Upper lobe of right lung (tissue), 1 donor: ENCODE data around the gene RPS24. TPM values are rescaled to one million over a fixed set of nuclear protein-coding genes. Genes with fewer than 3 reads are reported as not detected.

ENCODE experiments used
- ATAC-seq: fragments of 200-7000 bp; cut with Tn5 transposase; one replicate; pipeline ENCODE4 v1.9.1; 2020; ENCODE audit warnings: mild to moderate bottlenecking, moderate library complexity
- DNase-seq: peaks from one replicate; pipeline ENCODE4 v3.0.0-alpha.2; 2020
- H3K27ac ChIP-seq: fragments of 200-600 bp; one replicate; pipeline ENCODE4 v1.8.0; 2022
- H3K27me3 ChIP-seq: fragments of 200-600 bp; one replicate; pipeline ENCODE4 v1.8.0; 2022; ENCODE audit warnings: mild to moderate bottlenecking
- H3K36me3 ChIP-seq: fragments of 200-600 bp; one replicate; pipeline ENCODE4 v1.8.0; 2022
- H3K4me1 ChIP-seq: fragments of 200-600 bp; one replicate; pipeline ENCODE4 v1.8.0; 2022
- H3K4me3 ChIP-seq: fragments of 200-600 bp; one replicate; pipeline ENCODE4 v1.8.0; 2022; ENCODE audit warnings: mild to moderate bottlenecking
- H3K9me3 ChIP-seq: fragments of 200-600 bp; one replicate; pipeline ENCODE4 v1.8.0; 2022
- intact Hi-C: fragments of 100-400 bp; cut with DNase I; formaldehyde crosslinking; loops from one replicate; pipeline ENCODE4 v1.11.0; 2022
- total RNA-seq: library from RNA; stranded (reverse); fragmentation: NEBNext Ultra II Directional; extraction: Animal tissue kit (Norgen Biotek cat#: 25700); gene quantifications from one replicate; pipeline ENCODE4 v1.2.1, GENCODE V29; 2021
- TF ChIP-seq, protein P1 (sequence below): fragments of 200-600 bp; IDR thresholded peaks from one replicate; pipeline ENCODE4 v1.8.0; 2022; ENCODE audit warnings: antibody characterized with exemption
- donor health status: DM: no; HTN: yes; CAD: no; lungs with severe emphysema.

Gene RPS24
- total RNA-seq, 1 donor from 2014 or later = 1,039 TPM

DNA sequence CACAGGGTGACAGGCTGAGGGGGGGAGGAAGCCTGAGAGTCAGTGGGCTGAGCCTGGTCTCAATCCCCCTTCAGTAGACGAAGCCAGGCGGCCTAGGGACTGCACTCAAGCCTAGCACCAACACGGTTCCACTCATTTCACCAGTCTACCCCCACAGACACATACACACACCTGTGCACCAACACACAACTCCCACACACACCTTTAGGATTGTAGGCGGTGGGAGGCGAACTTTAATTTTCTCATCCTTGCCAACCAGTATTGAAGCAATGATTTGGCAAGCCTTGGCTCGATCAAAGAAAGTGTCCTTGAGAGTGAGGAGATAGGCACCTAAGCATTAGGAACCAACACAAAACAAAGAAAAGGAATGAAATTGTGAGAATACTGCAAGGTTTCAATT, 24.0 kb upstream of the RPS24 start:
- H3K36me3 ChIP-seq = peaks cover 98% of the 10 kb centered on the region

DNA sequence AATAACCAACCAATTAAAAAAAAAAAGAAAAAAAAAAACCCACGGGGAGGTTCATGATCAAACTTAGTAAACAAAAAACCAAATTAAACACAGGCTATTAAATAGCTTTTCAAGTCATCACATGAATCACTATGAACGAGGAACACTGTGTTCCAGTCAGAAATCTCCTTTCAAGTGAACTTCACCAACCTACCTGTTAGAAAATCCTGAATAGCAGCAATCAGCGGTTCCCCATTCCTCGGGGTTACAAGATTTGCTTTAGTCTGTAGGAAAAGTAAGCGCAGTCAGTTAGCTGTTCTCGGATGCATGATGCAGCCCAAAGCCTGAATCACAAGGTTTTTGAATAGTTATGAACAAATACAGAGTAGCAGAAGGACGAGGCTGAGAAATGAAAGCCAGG, 23.4 kb upstream of the RPS24 start:
- no peaks in the 10 kb centered on the region for H3K9me3 ChIP-seq
- H3K27me3 ChIP-seq = no peaks in the 10 kb centered on the region
- no peak overlapping the region for H3K4me3 ChIP-seq
- no peaks in the 10 kb centered on the region for H3K4me1 ChIP-seq
- intact Hi-C loops = no loop called here
- TF ChIP-seq, protein P1, sequence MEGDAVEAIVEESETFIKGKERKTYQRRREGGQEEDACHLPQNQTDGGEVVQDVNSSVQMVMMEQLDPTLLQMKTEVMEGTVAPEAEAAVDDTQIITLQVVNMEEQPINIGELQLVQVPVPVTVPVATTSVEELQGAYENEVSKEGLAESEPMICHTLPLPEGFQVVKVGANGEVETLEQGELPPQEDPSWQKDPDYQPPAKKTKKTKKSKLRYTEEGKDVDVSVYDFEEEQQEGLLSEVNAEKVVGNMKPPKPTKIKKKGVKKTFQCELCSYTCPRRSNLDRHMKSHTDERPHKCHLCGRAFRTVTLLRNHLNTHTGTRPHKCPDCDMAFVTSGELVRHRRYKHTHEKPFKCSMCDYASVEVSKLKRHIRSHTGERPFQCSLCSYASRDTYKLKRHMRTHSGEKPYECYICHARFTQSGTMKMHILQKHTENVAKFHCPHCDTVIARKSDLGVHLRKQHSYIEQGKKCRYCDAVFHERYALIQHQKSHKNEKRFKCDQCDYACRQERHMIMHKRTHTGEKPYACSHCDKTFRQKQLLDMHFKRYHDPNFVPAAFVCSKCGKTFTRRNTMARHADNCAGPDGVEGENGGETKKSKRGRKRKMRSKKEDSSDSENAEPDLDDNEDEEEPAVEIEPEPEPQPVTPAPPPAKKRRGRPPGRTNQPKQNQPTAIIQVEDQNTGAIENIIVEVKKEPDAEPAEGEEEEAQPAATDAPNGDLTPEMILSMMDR = no peak
- no peak for DNase-seq
- H3K27ac ChIP-seq = no peak overlapping the region
- peaks cover 98% of the 10 kb centered on the region for H3K36me3 ChIP-seq
- ATAC-seq = no peak

More for the DNA sequence above, 24.0 kb upstream of the RPS24 start:
- intact Hi-C loops = no loop called here
- ATAC-seq = no peak
- DNase-seq = no peak
- Histone ChIP-seq H3K27me3 (no peaks in the 10 kb centered on the region), H3K9me3 (no peaks in the 10 kb centered on the region), H3K4me3 (no peak overlapping the region), H3K27ac (no peak overlapping the region), H3K4me1 (no peaks in the 10 kb centered on the region)
- TF ChIP-seq, protein P1 = no peak

DNA sequence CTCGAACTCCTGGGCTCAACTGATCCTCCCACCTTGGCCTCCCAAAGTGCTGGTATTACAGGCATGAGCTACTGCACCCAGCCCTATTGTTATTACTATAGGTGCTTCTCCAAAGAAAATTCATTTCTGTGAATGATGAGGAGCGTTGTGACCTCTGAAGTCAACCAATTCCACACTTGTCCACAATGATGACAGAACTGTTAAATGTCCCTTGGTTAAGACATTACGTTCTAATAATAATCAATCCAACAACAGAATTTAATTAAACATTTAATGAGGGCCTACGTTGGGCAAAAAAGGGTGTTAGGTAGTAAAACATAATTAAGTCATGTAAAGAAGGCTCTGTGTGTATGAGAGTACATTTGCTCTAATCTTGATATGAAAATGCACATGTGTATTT, 22.6 kb upstream of the RPS24 start:
- Histone ChIP-seq H3K36me3 (peaks cover 98% of the 10 kb centered on the region), H3K9me3 (no peaks in the 10 kb centered on the region), H3K4me3 (no peak overlapping the region), H3K27ac (no peak overlapping the region), H3K4me1 (no peaks in the 10 kb centered on the region), H3K27me3 (no peaks in the 10 kb centered on the region)
- ATAC-seq = no peak
- TF ChIP-seq, protein P1 = no peak
- intact Hi-C loops = no loop called here
- no peak for DNase-seq

DNA sequence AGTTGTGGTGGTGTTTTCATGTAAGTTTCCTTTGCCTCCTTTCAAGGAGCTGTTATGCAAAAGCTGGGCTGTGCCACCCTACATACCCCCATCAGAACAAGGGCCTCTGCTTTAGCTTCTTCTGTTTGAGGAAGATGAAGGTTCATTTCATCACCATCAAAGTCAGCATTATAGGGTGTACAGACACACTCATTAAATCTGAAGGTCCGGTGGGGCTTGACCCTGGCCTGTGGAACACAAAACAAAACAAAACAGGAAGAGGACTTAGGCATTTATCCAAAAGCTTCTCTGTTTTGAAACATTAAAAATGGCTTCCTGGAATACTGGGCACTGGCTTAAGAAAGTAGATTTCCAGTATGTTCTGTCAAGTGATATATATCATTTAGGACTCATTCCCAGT, 20.1 kb upstream of the RPS24 start:
- Histone ChIP-seq H3K36me3 (peaks cover 99% of the 10 kb centered on the region), H3K4me1 (no peaks in the 10 kb centered on the region), H3K27ac (no peak overlapping the region), H3K4me3 (no peak overlapping the region), H3K27me3 (no peaks in the 10 kb centered on the region), H3K9me3 (no peaks in the 10 kb centered on the region)
- no peak for ATAC-seq
- DNase-seq = no peak
- intact Hi-C loops = no loop called here
- TF ChIP-seq, protein P1 = no peak

DNA sequence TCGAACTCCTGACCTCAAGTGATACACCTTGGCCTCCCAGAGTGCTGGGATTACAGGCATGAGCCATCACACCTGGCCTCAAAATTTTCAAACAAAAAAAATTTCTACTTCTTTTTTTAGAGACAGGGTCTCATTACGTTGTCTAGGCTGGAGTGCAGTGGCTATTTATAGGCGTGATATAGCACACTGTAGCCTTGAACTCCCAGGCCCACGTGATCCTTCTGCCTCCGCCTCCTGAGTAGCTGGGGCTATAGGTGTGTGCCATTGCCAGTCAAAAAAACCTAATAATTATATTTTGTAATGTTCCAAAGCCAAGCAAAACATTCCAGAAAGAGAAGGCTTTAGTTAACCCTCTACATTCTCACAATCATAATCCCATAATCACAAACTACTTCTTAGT, 18.1 kb upstream of the RPS24 start:
- DNase-seq (no peak), ATAC-seq (no peak)
- Histone ChIP-seq H3K9me3 (no peaks in the 10 kb centered on the region), H3K27ac (no peak overlapping the region), H3K27me3 (no peaks in the 10 kb centered on the region), H3K36me3 (peaks cover 100% of the 10 kb centered on the region), H3K4me3 (no peak overlapping the region), H3K4me1 (no peaks in the 10 kb centered on the region)
- intact Hi-C loops = no loop called here
- TF ChIP-seq, protein P1 = no peak

DNA sequence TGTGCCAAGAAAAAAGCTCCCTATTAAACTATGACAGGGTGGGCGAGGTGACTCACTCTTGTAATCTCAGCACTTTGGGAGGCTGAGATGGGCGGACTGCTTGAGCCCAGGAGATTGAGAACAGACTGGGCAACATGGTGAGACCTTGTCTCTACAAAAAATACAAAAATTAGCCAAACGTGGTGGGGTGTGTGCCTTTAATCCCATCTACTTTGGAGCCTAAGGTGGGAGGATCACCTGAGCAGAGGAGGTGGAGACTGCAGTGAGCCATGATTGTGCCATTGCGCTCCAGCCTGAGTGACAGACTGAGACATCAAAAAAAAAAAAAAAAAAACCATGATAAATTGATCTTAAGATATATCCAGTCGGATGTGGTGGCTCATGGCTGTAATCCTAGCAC, 15.8 kb upstream of the RPS24 start:
- Histone ChIP-seq H3K9me3 (no peaks in the 10 kb centered on the region), H3K27ac (no peak overlapping the region), H3K4me3 (no peak overlapping the region), H3K27me3 (no peaks in the 10 kb centered on the region), H3K36me3 (peaks cover 100% of the 10 kb centered on the region), H3K4me1 (no peaks in the 10 kb centered on the region)
- ATAC-seq (no peak), DNase-seq (no peak)
- intact Hi-C loops = no loop called here
- TF ChIP-seq, protein P1 = no peak
